ENCODE data around the gene CCM2. TPM values are rescaled to one million over a fixed set of nuclear protein-coding genes. Genes with fewer than 3 reads are reported as not detected.
A peak's percentile ranks its signal among the peaks of the same experiment; 100 is the strongest.

The CCM2 gene
- total and polyA plus RNA-seq, 2 of the 8 experiments (the other 6 are each of a cell fraction or from before 2014, with no cell fraction given) = 31.6 to 41.2 TPM

- Histone ChIP-seq H3K18ac (ENCODE audit: extremely low read depth, low read length) (no peak overlapping the region), H3K4ac (replicated peaks; ENCODE audit: insufficient read length, low read depth, low read length) (no peak overlapping the region), H3K79me1 (ENCODE audit: low read depth, low read length) (no peaks in the 10 kb centered on the region), H4K91ac (replicated peaks; ENCODE audit: insufficient read length, low read length) (no peak overlapping the region), H3K9ac (replicated peaks in 1 of 4; ENCODE audit: extremely low read depth in 1 of 4, low read depth in 3 of 4, low read length in 3 of 4) (no peak overlapping the region), H3K14ac (ENCODE audit: insufficient read length) (no peak overlapping the region), H3K79me2 (ENCODE audit: control insufficient read depth in 1 of 2, insufficient read depth in 2 of 2, low read length in 2 of 2) (peaks cover 18 to 24% of the 10 kb centered on the region in 2 experiments), H4K5ac (ENCODE audit: insufficient read length, low read depth, low read length) (no peak overlapping the region), H3K4me1 (replicated peaks in 1 of 4; ENCODE audit: control insufficient read depth in 3 of 4, insufficient read depth in 4 of 4, low read length in 3 of 4) (peaks cover 0 to 7% (median 5%) of the 10 kb centered on the region in 4 experiments; a peak in 3 of 7 replicates), H2AK5ac (ENCODE audit: low read depth, low read length) (no peak overlapping the region), H3K56ac (replicated peaks; ENCODE audit: insufficient read length, low read depth, low read length) (no peak overlapping the region), H2BK15ac (ENCODE audit: low read length) (no peak overlapping the region), H3K4me3 (ENCODE audit: extremely low read depth in 1 of 4, insufficient read depth in 2 of 4, low read depth in 3 of 4, low read length in 4 of 4) (no peak overlapping the region), H2AFZ (ENCODE audit: low read length) (no peak overlapping the region), H3K4me2 (ENCODE audit: insufficient read depth in 1 of 2, low read depth in 2 of 2, low read length in 2 of 2) (no peak overlapping the region), H3K23me2 (ENCODE audit: low read depth, low read length) (peaks cover 4% of the 10 kb centered on the region; the same call in 1 of the 2 replicates), H3K9me3 (ENCODE audit: insufficient read depth in 2 of 2, low read depth in 1 of 2, low read length in 1 of 2) (no peaks in the 10 kb centered on the region), H4K8ac (ENCODE audit: extremely low read depth, insufficient read depth, low read length) (no peak overlapping the region), H3K36me3 (ENCODE audit: control insufficient read depth in 2 of 4, insufficient read depth in 4 of 4, low read length in 3 of 4) (peaks cover 17 to 39% (median 33%) of the 10 kb centered on the region in 4 experiments), H2BK12ac (ENCODE audit: low read depth, low read length) (no peak overlapping the region), H3K23ac (ENCODE audit: insufficient read length) (no peak overlapping the region), H2BK120ac (replicated peaks; ENCODE audit: low read depth, low read length) (no peak overlapping the region), H3K27ac (ENCODE audit: low read depth, low read length) (no peak overlapping the region), H2BK20ac (ENCODE audit: low read length) (no peak overlapping the region), H3K27me3 (replicated peaks in 1 of 4; ENCODE audit: control insufficient read depth in 3 of 4, extremely low read depth in 1 of 4, insufficient read depth in 3 of 4, low read length in 3 of 4) (no peaks in the 10 kb centered on the region), H2BK5ac (ENCODE audit: low read depth, low read length) (no peak overlapping the region), H4K20me1 (replicated peaks in 1 of 2; ENCODE audit: control insufficient read depth in 1 of 2, insufficient read depth in 2 of 2, low read length in 2 of 2) (peaks cover 8 to 18% of the 10 kb centered on the region in 2 experiments)
- no peak for DNase-seq (ENCODE audit: low read depth in 1 of 2, low spot score in 2 of 2)
- ChIA-PET POLR2A (ENCODE audit: partially characterized antibody) (interaction anchor here (0.8 to 13.3 kb wide), 7 partner anchors 8 to 155 kb away, joined by 3 to 327 read pairs (median 6); partner anchors contain the start of genes CCM2 and TBRG4), CTCF (ENCODE audit: partially characterized antibody) (interaction anchor here (0.5 to 5.4 kb wide), 7 partner anchors 8 to 155 kb away, joined by 3 to 43 read pairs (median 3); partner anchors contain the start of gene H2AZ2)
- 93% methylated on average over 7 of the region's 7 CpGs; no CpG with 5 or more reads in 1 of the 2 experiments for WGBS, 2 experiments (ENCODE audit: extremely low coverage in 1 of 2, insufficient coverage in 1 of 2, insufficient read length in 1 of 2, insufficient replicate concordance in 2 of 2, low coverage in 1 of 2, low lambda C conversion rate in 2 of 2, missing lambda C conversion rate in 1 of 2)
- no peak for FAIRE-seq
- TF ChIP-seq RAD21 (IDR thresholded peaks at IDR 0.05 in 1 of 2, conservative IDR thresholded peaks at IDR 0.05 in 1 of 2; ENCODE audit: low read depth in 2 of 2, low read length in 2 of 2) (peak in 1 of 2 experiments; percentile 5; a peak in 1 of 4 replicates), GTF2F1 (IDR thresholded peaks at IDR 0.05; ENCODE audit: borderline replicate concordance, low read depth, low read length) (no peak), SIN3A (conservative IDR thresholded peaks at IDR 0.05 in 1 of 2, IDR thresholded peaks at IDR 0.05 in 1 of 2; ENCODE audit: low read depth in 1 of 2, low read length in 2 of 2) (no peak), RNF2 (IDR thresholded peaks at IDR 0.05; ENCODE audit: borderline replicate concordance, low read depth, low read length, missing control alignments, poor library complexity, severe bottlenecking) (no peak), SP4 (IDR thresholded peaks at IDR 0.05; ENCODE audit: low read length) (no peak), CHD2 (IDR thresholded peaks at IDR 0.05; ENCODE audit: low read length) (no peak), SIX5 (IDR thresholded peaks at IDR 0.05; ENCODE audit: low read depth, low read length) (no peak)
- TF ChIP-seq, protein P1, sequence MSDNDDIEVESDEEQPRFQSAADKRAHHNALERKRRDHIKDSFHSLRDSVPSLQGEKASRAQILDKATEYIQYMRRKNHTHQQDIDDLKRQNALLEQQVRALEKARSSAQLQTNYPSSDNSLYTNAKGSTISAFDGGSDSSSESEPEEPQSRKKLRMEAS (IDR thresholded peaks at IDR 0.05) = no peak
Measured at GRCh38 chr7:44981035-44981706, 18.8 kb upstream of the CCM2 start.

All from H1 (cell line).